SK-N-SH treated with all-trans-retinoic acid at 6 μM for 48 hours (cell line): ENCODE results near the gene EP400.
A peak's percentile ranks its signal among the peaks of the same experiment; 100 is the strongest.
"Not testable (repeated sequence)": the region's sequence is repeated elsewhere in the genome, so short reads cannot be mapped to it uniquely, and the experiment has no call there.

Experiments used
- ATAC-seq: fragments of 200-7000 bp; cut with Tn5 transposase; 3 replicates; pipeline ENCODE4 v1.9.1; 2020; ENCODE audit warnings: mild to moderate bottlenecking, moderate library complexity
- BACH2 ChIP-seq: fragments of 250-450 bp; sonication (Bioruptor Pico); IDR thresholded peaks from 2 replicates; pipeline ENCODE4 v1.9.0; 2021; ENCODE audit warnings: mild to moderate bottlenecking, borderline replicate concordance
- CREB5 ChIP-seq: fragments of 250-450 bp; sonication (Bioruptor Pico); IDR thresholded peaks from 2 replicates; pipeline ENCODE4 v1.5.1; 2020; ENCODE audit warnings: low read depth, mild to moderate bottlenecking, moderate library complexity
- CSDC2 ChIP-seq: fragments of 250-450 bp; sonication (Bioruptor Pico); IDR thresholded peaks from 2 replicates; pipeline ENCODE4 v1.5.0; 2020; ENCODE audit warnings: mild to moderate bottlenecking, moderate library complexity
- CSRNP3 ChIP-seq: fragments of 250-450 bp; sonication (Bioruptor Pico); IDR thresholded peaks from 2 replicates; pipeline ENCODE4 v1.5.1; 2021; ENCODE audit warnings: mild to moderate bottlenecking, moderate library complexity
- OSR1 ChIP-seq: fragments of 250-450 bp; sonication (Bioruptor Pico); IDR thresholded peaks from 2 replicates; pipeline ENCODE4 v1.8.0; 2022; ENCODE audit warnings: moderate library complexity, mild to moderate bottlenecking, inconsistent platforms
- PPARA ChIP-seq: fragments of 250-450 bp; sonication (Bioruptor Pico); IDR thresholded peaks from 2 replicates; pipeline ENCODE4 v1.5.0; 2020; ENCODE audit warnings: mild to moderate bottlenecking, borderline replicate concordance
- RARB ChIP-seq: fragments of 250-450 bp; sonication (Bioruptor Pico); IDR thresholded peaks from 2 replicates; pipeline ENCODE4 v1.8.0; 2021; ENCODE audit warnings: mild to moderate bottlenecking, moderate library complexity
- SNAI2 ChIP-seq: fragments of 250-450 bp; sonication (Bioruptor Pico); IDR thresholded peaks from 2 replicates; pipeline ENCODE4 v1.5.0; 2020; ENCODE audit warnings: mild to moderate bottlenecking, moderate library complexity
- TCF4 ChIP-seq: fragments of 250-450 bp; sonication (Bioruptor Pico); IDR thresholded peaks from 2 replicates; pipeline ENCODE4 v1.8.0; 2021; ENCODE audit warnings: mild to moderate bottlenecking, moderate library complexity, borderline replicate concordance
- TOX ChIP-seq: fragments of 250-450 bp; sonication (Bioruptor Pico); IDR thresholded peaks from 2 replicates; pipeline ENCODE4 v1.8.0; 2021; ENCODE audit warnings: mild to moderate bottlenecking, moderate library complexity, borderline replicate concordance
- ZC3H10 ChIP-seq: fragments of 250-450 bp; sonication (Bioruptor Pico); IDR thresholded peaks from 2 replicates; pipeline ENCODE4 v1.5.1; 2021; ENCODE audit warnings: mild to moderate bottlenecking, moderate library complexity
- ZFP3 ChIP-seq: fragments of 250-450 bp; sonication (Bioruptor Pico); IDR thresholded peaks from 2 replicates; pipeline ENCODE4 v1.5.0; 2020; ENCODE audit warnings: mild to moderate bottlenecking, moderate library complexity
- ZNF565 ChIP-seq: fragments of 450-650 bp; formaldehyde crosslinking; conservative IDR thresholded peaks from 2 replicates; pipeline ENCODE4 v1.5.0; 2020; ENCODE audit warnings: low read depth, mild to moderate bottlenecking, moderate library complexity
- ZNF70 ChIP-seq: fragments of 450-650 bp; formaldehyde crosslinking; IDR thresholded peaks from 2 replicates; pipeline ENCODE4 v1.5.0; 2020; ENCODE audit warnings: mild to moderate bottlenecking, moderate library complexity
- ZNF8 ChIP-seq: fragments of 450-650 bp; formaldehyde crosslinking; IDR thresholded peaks from 2 replicates; pipeline ENCODE4 v1.5.0; 2020; ENCODE audit warnings: mild to moderate bottlenecking, moderate library complexity
- TF ChIP-seq, protein P1 (sequence below): fragments of 250-450 bp; sonication (Bioruptor Pico); IDR thresholded peaks from 2 replicates; pipeline ENCODE4 v1.8.0; 2020; ENCODE audit warnings: mild to moderate bottlenecking, moderate library complexity, borderline replicate concordance
- TF ChIP-seq, protein P2 (sequence below): fragments of 250-450 bp; sonication (Bioruptor Pico); IDR thresholded peaks from 2 replicates; pipeline ENCODE4 v1.5.0; 2020; ENCODE audit warnings: mild to moderate bottlenecking, moderate library complexity

EP400 gene

GRCh38 chr12:131948166-131948712 is 1.5 kb upstream of the EP400 start:
- no peak for TF ChIP-seq ZFP3 (CRISPR knock-in tag)
- TF ChIP-seq CREB5 (CRISPR knock-in tag) = no peak
- TF ChIP-seq SNAI2 (CRISPR knock-in tag) = no peak
- no peak for TF ChIP-seq CSRNP3 (CRISPR knock-in tag)
- ATAC-seq = no peak

- ATAC-seq = not testable (repeated sequence)
Observed at GRCh38 chr12:131948713-131949430, 870 bp upstream of the EP400 start.

- ATAC-seq = peak; percentile 19
Observed at GRCh38 chr12:131950182-131950913, 606 bp downstream of the EP400 start.

GRCh38 chr12:131953810-131954209 is 4.1 kb downstream of the EP400 start:
- not testable (repeated sequence) for ATAC-seq

More at GRCh38 chr12:131950182-131950913, 606 bp downstream of the EP400 start:
- no peak for TF ChIP-seq ZNF8 (CRISPR knock-in tag)
- TF ChIP-seq CSRNP3 (CRISPR knock-in tag) = no peak
- TF ChIP-seq OSR1 = no peak
- no peak for TF ChIP-seq PPARA (CRISPR knock-in tag)
- no peak for TF ChIP-seq TOX (CRISPR knock-in tag)
- TF ChIP-seq, protein P1, sequence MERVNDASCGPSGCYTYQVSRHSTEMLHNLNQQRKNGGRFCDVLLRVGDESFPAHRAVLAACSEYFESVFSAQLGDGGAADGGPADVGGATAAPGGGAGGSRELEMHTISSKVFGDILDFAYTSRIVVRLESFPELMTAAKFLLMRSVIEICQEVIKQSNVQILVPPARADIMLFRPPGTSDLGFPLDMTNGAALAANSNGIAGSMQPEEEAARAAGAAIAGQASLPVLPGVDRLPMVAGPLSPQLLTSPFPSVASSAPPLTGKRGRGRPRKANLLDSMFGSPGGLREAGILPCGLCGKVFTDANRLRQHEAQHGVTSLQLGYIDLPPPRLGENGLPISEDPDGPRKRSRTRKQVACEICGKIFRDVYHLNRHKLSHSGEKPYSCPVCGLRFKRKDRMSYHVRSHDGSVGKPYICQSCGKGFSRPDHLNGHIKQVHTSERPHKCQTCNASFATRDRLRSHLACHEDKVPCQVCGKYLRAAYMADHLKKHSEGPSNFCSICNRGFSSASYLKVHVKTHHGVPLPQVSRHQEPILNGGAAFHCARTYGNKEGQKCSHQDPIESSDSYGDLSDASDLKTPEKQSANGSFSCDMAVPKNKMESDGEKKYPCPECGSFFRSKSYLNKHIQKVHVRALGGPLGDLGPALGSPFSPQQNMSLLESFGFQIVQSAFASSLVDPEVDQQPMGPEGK (CRISPR knock-in tag) = no peak
- no peak for TF ChIP-seq ZNF565 (CRISPR knock-in tag)
- TF ChIP-seq ZNF70 (CRISPR knock-in tag) = no peak
- TF ChIP-seq BACH2 (CRISPR knock-in tag) = no peak
- TF ChIP-seq, protein P2, sequence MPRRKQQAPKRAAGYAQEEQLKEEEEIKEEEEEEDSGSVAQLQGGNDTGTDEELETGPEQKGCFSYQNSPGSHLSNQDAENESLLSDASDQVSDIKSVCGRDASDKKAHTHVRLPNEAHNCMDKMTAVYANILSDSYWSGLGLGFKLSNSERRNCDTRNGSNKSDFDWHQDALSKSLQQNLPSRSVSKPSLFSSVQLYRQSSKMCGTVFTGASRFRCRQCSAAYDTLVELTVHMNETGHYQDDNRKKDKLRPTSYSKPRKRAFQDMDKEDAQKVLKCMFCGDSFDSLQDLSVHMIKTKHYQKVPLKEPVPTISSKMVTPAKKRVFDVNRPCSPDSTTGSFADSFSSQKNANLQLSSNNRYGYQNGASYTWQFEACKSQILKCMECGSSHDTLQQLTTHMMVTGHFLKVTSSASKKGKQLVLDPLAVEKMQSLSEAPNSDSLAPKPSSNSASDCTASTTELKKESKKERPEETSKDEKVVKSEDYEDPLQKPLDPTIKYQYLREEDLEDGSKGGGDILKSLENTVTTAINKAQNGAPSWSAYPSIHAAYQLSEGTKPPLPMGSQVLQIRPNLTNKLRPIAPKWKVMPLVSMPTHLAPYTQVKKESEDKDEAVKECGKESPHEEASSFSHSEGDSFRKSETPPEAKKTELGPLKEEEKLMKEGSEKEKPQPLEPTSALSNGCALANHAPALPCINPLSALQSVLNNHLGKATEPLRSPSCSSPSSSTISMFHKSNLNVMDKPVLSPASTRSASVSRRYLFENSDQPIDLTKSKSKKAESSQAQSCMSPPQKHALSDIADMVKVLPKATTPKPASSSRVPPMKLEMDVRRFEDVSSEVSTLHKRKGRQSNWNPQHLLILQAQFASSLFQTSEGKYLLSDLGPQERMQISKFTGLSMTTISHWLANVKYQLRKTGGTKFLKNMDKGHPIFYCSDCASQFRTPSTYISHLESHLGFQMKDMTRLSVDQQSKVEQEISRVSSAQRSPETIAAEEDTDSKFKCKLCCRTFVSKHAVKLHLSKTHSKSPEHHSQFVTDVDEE (CRISPR knock-in tag) = no peak
- TF ChIP-seq CREB5 (CRISPR knock-in tag) = no peak
- no peak for TF ChIP-seq ZC3H10 (CRISPR knock-in tag)
- TF ChIP-seq ZFP3 (CRISPR knock-in tag) = no peak
- TF ChIP-seq TCF4 (CRISPR knock-in tag) = no peak
- TF ChIP-seq CSDC2 (CRISPR knock-in tag) = no peak
- TF ChIP-seq RARB (CRISPR knock-in tag) = no peak

DNA sequence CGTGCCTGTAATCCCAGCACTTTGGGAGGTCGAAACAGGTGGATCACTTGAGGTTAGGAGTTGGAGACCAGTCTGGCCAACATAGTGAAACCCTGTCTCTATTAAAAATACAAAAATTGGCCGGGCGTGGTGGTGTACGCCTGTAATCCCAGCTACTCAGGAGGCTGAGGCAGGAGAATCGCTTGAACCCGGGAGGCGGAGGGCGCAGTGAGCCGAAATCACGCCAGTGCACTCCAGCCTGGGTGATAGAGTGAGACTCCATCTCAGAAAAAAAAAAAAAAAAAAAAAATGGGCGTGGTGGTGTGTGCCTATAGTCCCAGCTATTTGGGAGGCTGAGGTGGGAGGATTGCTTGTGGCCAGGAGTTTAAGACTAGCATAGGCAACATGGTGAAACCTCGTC is 4.7 kb downstream of the EP400 start:
- ATAC-seq = not testable (repeated sequence)
